GM18519 (cell line): Measurements from ENCODE around the gene INTS7.
A peak's percentile ranks its signal among the peaks of the same experiment; 100 is the strongest.
"Not testable (repeated sequence)": the region's sequence is repeated elsewhere in the genome, so short reads cannot be mapped to it uniquely, and the experiment has no call there.

Experiments used
- ATAC-seq: cut with Tn5 transposase; IDR thresholded peaks from one replicate; pipeline ENCODE4 v1.9.1; 2021; ENCODE audit warnings: mild to moderate bottlenecking, moderate library complexity; ENCODE audit not compliant: unreplicated experiment, low FRiP score

The INTS7 gene

GRCh38 chr1:212035835-212036605, 663 bp upstream of the INTS7 start:
- ATAC-seq, result peak; percentile 3

DNA sequence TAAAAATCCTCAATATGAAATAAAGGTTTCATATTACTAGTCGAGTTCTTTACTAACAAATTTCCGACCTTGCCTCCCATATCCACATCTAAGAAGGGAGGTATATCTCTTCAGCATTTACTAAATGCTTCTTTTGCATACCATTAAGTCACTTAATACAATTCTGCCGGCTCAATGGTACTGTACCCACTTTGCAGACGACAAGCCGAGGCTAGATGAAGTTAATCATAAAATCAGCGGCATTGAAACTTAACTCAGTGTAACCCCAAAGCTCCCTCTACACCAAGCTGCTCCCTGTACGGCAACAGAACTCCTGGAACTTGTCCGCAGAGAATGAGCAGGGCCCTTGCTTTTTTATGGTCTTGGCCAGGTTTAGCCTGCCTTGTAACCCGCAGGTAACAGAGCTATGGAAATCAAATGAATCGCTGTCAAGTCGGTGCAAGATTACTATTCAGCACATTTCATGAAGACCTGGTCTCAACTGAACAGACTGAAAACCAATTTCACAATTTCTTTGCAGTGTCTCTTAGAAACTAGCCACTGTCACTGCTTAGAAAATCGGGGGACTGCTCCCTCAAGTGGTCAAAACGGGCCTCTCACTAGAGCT, 738 bp downstream of the INTS7 start:
- ATAC-seq, result no peak

- no peak for ATAC-seq
Observed at GRCh38 chr1:212030936-212031528, 4.3 kb downstream of the INTS7 start.

DNA sequence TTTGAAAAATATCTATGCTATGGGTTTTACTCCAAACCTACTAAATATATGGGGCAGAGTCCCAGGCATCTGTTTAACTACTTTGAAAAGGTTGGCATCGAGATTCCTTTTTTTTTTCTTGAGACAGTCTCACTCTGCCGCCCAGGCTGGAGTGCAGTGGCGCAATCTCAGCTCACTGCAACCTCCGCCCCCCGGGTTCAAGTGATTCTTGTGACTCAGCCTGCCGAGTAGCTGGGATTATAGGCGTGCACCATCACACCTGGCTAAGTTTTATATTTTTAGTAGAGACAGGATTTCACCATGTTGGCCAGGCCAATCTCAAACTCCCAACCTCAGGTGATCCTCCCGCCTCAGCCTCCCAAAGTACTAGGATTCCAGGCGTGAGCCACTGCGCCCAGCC, 7.6 kb downstream of the INTS7 start:
- ATAC-seq, result not testable (repeated sequence)

GRCh38 chr1:212024469-212025149, 10.7 kb downstream of the INTS7 start:
- no peak for ATAC-seq

DNA sequence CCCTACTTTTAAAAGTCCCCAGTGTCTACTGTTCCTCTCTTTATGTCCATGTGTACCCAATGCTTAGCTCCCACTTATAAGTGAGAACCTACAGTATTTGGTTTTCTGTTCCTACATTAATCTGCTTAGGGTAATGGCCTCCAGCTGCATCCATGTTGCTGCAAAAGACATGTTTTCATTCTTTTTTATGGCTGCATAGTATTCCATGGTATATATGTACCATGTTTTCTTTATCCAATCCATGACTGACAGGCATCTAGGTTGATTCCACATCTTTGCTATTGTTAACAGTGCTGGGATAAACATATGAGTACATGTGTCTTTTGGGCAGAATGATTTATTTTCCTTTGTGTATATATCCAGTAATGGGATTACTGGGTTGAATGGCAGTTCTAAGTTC, 12.4 kb downstream of the INTS7 start:
- ATAC-seq, result not testable (repeated sequence)

DNA sequence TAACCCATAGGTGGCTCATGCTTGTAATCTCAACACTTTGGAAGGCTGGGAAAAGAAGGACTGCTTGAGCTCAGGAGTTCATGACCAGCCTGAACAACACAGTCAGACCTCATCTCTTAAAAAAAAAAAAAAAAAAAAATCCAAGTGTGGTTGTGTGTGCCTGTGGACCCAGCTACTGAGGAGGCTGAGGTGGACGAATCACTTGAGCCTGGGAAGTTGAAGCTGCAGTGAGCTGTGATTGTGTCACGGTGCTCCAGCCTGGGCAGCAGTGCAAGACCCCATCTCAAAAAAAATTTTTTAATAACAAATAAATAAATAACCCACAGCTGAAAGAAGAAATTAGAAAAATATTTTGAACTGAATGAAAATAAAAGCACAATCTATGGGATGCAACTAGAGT, 13.8 kb downstream of the INTS7 start:
- no peak for ATAC-seq

DNA sequence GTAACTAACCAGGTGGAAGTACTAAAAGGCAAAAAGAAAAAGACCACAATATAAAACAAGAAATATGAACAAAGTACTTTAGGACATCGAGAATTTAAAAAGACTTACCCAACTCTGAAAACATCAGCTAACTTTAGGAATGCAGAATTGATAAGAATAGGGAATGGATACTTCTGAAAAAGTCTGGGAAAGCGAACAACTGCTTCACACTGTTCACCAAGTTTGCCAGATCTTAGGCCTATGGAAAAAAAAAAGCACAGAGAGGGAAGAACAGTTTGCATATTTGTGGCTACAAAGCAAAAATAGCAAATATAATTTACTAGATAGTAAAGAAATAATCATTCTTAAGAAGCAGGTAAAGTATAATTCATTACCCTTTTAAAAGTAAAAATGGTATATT, 14.4 kb downstream of the INTS7 start:
- no peak for ATAC-seq

- ATAC-seq, result no peak
Observed at GRCh38 chr1:212013672-212014071, 21.7 kb downstream of the INTS7 start.

DNA sequence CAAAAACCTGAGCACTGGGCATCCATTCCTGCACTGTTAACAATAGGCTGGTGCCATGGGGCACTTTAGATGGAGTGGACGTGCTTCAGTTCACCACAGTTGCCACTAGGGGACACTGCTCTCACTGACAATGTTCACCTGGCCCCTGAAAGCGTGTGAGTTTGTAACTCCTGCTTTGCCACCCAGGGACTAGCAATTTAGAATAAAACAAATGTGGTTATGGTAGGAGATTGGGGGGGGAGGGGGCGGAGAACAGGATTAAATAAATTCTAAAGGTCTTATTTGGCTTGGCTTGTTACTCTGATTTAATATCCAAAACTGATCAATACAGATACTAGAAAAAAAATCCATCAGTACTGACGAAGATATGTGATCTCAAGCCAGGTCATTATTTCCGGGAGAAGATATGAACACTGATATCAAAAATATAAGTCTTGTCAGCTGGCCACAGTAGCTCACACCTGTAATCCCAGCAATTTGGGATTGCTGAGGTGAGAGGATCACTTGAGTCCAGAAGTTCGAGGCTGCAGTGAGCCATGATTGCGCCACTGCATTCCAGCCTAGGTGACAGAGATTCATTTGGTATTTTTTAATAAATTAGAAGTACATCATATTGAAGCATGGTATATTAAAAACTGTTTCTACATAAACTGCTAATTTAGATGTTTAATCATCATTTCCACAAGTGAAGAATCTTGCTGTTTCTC, 23.2 kb downstream of the INTS7 start:
- ATAC-seq, result peak; percentile 84

- ATAC-seq, result no peak
Observed at GRCh38 chr1:212010004-212010403, 25.4 kb downstream of the INTS7 start.

DNA sequence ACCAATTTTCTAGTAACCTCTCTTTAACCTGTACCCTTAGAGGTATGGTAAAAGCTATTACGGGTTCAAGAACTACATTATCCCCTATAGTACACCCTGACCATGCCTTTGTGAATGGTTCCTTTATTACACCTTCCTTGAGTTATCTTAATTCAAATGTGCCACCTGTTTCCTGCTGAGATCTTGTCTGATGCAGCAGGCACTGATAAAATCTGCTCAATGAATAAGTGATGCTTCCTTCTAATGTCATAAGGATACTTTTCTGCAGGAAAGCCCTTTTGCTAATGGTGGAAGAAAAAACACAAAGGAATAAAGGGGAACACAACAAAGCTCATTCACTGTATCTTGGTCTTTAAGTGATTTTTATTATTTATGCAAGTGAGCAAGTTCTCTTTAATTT, 25.8 kb downstream of the INTS7 start:
- no peak for ATAC-seq

DNA sequence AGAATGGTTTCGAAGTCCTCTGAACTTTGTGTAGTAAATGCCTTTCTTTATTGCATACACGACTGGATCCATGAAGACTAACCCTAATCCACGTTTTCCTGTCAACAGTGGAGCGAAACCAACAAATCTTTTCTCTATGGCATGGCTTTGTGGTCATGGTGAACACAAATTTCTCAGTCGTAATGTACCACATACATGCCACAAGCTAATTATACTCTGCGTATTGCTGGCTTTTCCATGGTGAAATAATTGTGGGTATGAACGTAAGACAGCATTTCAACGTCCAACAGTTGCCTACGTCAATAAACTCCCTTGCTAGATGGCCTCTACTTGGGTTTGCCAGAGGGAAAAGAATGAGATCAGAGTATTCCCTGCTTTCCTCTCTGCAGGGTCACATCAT, 27.5 kb downstream of the INTS7 start:
- ATAC-seq, result no peak

- no peak for ATAC-seq
Observed at GRCh38 chr1:212007178-212007577, 28.2 kb downstream of the INTS7 start.

- no peak for ATAC-seq
Observed at GRCh38 chr1:212004895-212005608, 30.3 kb downstream of the INTS7 start.

GRCh38 chr1:212002536-212002935, 32.8 kb downstream of the INTS7 start:
- ATAC-seq, result no peak

GRCh38 chr1:211997426-211997825, 37.9 kb downstream of the INTS7 start:
- not testable (repeated sequence) for ATAC-seq

GRCh38 chr1:211991695-211992094, 43.7 kb downstream of the INTS7 start:
- no peak for ATAC-seq

DNA sequence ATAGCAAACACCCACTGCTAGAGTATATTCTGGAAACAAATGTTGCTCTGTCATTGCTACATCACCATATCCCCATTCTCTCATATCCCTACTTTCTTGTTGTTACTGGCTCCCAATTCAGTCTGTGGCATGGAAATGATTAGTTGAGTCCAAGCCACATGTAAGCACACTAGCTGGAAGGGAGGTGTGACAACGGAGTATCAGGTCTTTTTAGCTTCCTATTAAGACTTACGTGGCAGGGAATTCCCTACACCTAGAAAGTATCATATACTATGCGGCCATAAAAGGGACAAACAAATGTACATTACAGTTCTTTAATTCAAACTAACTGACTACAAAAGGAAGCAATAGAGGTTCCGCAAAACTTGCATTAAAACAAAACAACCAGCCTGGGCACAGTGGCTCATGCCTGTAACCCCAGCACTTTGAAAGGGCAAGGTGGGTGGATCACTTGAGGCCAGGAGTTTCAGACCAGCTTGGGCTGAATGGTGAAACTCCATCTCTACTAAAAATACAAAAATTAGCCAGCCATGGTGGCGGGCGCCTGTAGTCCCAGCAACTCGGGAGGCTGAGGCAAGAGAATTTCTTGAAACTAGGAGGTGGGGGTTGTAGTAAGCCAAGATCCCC, 48.6 kb downstream of the INTS7 start:
- no peak for ATAC-seq
